ENCODE results near the gene NAT10.

GRCh38 chr11:34161812-34162492 is 56.5 kb downstream of the NAT10 start:
- TF ChIP-seq POLR2AphosphoS5 (IDR thresholded peaks at IDR 0.05): no peak
- no peak for TF ChIP-seq CTCF (IDR thresholded peaks at IDR 0.05)
- no peak for TF ChIP-seq POLR2A (IDR thresholded peaks at IDR 0.05; ENCODE audit: low read depth)

All from esophagus muscularis mucosa (tissue), 3 donors.